Measurements from ENCODE around the gene SHC2. TPM values are rescaled to one million over a fixed set of nuclear protein-coding genes. Genes with fewer than 3 reads are reported as not detected.

The SHC2 gene
- total RNA-seq, 4 donors from 2014 or later = 31.5 to 72.8 (median 48.8) TPM

GRCh38 chr19:497869-498510, 37.2 kb upstream of the SHC2 start:
- no peaks in the 10 kb centered on the region for H3K36me3 ChIP-seq
- H3K4me1 ChIP-seq = peaks cover 0 to 11% of the 10 kb centered on the region in 2 donors
- H3K9me3 ChIP-seq = no peaks in the 10 kb centered on the region
- no peak overlapping the region for H3K27ac ChIP-seq
- TF ChIP-seq POLR2A (IDR thresholded peaks at IDR 0.05) (no peak), CTCF (IDR thresholded peaks at IDR 0.05) (no peak)
- WGBS, 2 donors = 8 to 14% methylated on average over 13 to 24 of the region's 50 CpGs
- peaks cover 26% of the 10 kb centered on the region for H3K27me3 ChIP-seq
- intact Hi-C loops (cut with DNase I) = no loop called here
- no peak for DNase-seq
- H3K4me3 ChIP-seq (replicated peaks in 1 of 3) = no peak overlapping the region

- H3K36me3 ChIP-seq = no peaks in the 10 kb centered on the region
- H3K9me3 ChIP-seq = no peaks in the 10 kb centered on the region
- intact Hi-C loops (cut with DNase I) = no loop called here
- TF ChIP-seq CTCF (IDR thresholded peaks at IDR 0.05) = no peak
- no peak for TF ChIP-seq POLR2A (IDR thresholded peaks at IDR 0.05)
- no peak for DNase-seq
- H3K4me3 ChIP-seq (replicated peaks in 1 of 3) = no peak overlapping the region
- no peak overlapping the region for H3K27ac ChIP-seq
- peaks cover 26% of the 10 kb centered on the region for H3K27me3 ChIP-seq
- WGBS, 2 donors = 2 to 4% methylated on average over 14 to 16 of the region's 36 CpGs
- peaks cover 0 to 11% of the 10 kb centered on the region in 2 donors for H3K4me1 ChIP-seq
Observed at GRCh38 chr19:497491-497868, 36.6 kb upstream of the SHC2 start.

GRCh38 chr19:496986-497385, 36.2 kb upstream of the SHC2 start:
- WGBS, 2 donors = 8 to 10% methylated on average over 7 to 10 of the region's 18 CpGs
- no peak overlapping the region for H3K4me3 ChIP-seq (replicated peaks in 1 of 3)
- no peaks in the 10 kb centered on the region for H3K9me3 ChIP-seq
- intact Hi-C loops (cut with DNase I) = no loop called here
- DNase-seq = no peak
- H3K4me1 ChIP-seq = peaks cover 0 to 11% of the 10 kb centered on the region in 2 donors
- H3K27ac ChIP-seq = no peak overlapping the region
- H3K27me3 ChIP-seq = peaks cover 26% of the 10 kb centered on the region
- H3K36me3 ChIP-seq = no peaks in the 10 kb centered on the region
- no peak for TF ChIP-seq CTCF (IDR thresholded peaks at IDR 0.05)
- TF ChIP-seq POLR2A (IDR thresholded peaks at IDR 0.05) = no peak

GRCh38 chr19:496112-496665, 35.4 kb upstream of the SHC2 start, which contains the start of gene MADCAM1:
Gene MADCAM1, plus strand, starts transcription at chr19:496486. Its CDS starts 14 bp downstream, at chr19:496500.
- Histone ChIP-seq H3K4me3 (replicated peaks in 1 of 3) (no peak within 1 kb of the TSS), H3K9me3 (no peaks in the 10 kb centered on the region), H3K27me3 (peaks cover 26% of the 10 kb centered on the region), H3K4me1 (peaks cover 0 to 11% of the 10 kb centered on the region in 2 donors), H3K27ac (no peak within 1 kb of the TSS), H3K36me3 (no peaks in the 10 kb centered on the region)
- no peak for DNase-seq
- intact Hi-C loops (cut with DNase I) = no loop called here
- WGBS, 2 donors = 5 to 7% methylated on average over 12 to 27 of the region's 33 CpGs
- TF ChIP-seq POLR2A (IDR thresholded peaks at IDR 0.05) (no peak), CTCF (IDR thresholded peaks at IDR 0.05) (no peak)

GRCh38 chr19:495402-496111, 34.7 kb upstream of the SHC2 start:
- Histone ChIP-seq H3K4me3 (replicated peaks in 1 of 3) (no peak overlapping the region), H3K27ac (no peak overlapping the region), H3K36me3 (no peaks in the 10 kb centered on the region), H3K27me3 (peaks cover 26% of the 10 kb centered on the region), H3K4me1 (peaks cover 0 to 11% of the 10 kb centered on the region in 2 donors), H3K9me3 (no peaks in the 10 kb centered on the region)
- TF ChIP-seq POLR2A (IDR thresholded peaks at IDR 0.05) = no peak
- TF ChIP-seq CTCF (IDR thresholded peaks at IDR 0.05) = peak in 5 of 6 experiments; percentile 20 to 63 (median 30)
- WGBS, 2 donors = 15 to 25% methylated on average over 18 to 26 of the region's 32 CpGs
- intact Hi-C loops (cut with DNase I) = no loop called here
- no peak for DNase-seq

Measured in thyroid gland (tissue), 4 donors.